SK-N-SH treated with all-trans-retinoic acid at 6 μM for 48 hours (cell line): Measurements from ENCODE around the gene MAP3K1.

ENCODE experiments used
- ESRRG ChIP-seq: fragments of 250-450 bp; sonication (Bioruptor Pico); IDR thresholded peaks from 2 replicates; pipeline ENCODE4 v1.6.1; 2021; ENCODE audit warnings: mild to moderate bottlenecking
- SNAI2 ChIP-seq: fragments of 250-450 bp; sonication (Bioruptor Pico); IDR thresholded peaks from 2 replicates; pipeline ENCODE4 v1.5.0; 2020; ENCODE audit warnings: mild to moderate bottlenecking, moderate library complexity
- TCF4 ChIP-seq: fragments of 250-450 bp; sonication (Bioruptor Pico); IDR thresholded peaks from 2 replicates; pipeline ENCODE4 v1.8.0; 2021; ENCODE audit warnings: mild to moderate bottlenecking, moderate library complexity, borderline replicate concordance
- ZFP3 ChIP-seq: fragments of 250-450 bp; sonication (Bioruptor Pico); IDR thresholded peaks from 2 replicates; pipeline ENCODE4 v1.5.0; 2020; ENCODE audit warnings: mild to moderate bottlenecking, moderate library complexity
- TF ChIP-seq, protein P1 (sequence below): fragments of 250-450 bp; sonication (Bioruptor Pico); IDR thresholded peaks from 2 replicates; pipeline ENCODE4 v1.5.1; 2020; ENCODE audit warnings: low read depth, mild to moderate bottlenecking, moderate library complexity

DNA sequence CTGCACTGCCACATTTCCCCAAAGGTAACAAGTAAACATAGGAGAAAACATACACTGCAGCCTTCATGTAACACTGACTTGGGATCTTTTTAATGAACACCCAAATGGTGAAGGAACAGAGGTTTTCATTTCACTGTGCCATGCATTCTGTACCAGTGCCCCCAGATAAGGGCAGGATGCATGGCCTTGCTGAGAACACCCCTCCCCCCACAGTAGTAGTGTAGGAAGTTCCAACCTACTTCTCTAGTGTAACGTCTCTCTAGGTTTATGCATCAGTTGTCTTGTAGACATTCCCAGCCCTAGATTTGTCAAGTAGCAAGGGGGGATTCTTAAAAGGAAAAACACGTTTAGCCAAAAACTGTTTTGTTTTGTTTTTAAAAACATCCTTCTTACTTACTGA is 29.9 kb downstream of the MAP3K1 start:
- TF ChIP-seq ESRRG (CRISPR knock-in tag) (no peak), TCF4 (CRISPR knock-in tag) (no peak), SNAI2 (no peak), ZFP3 (CRISPR knock-in tag) (no peak)
- TF ChIP-seq, protein P1, sequence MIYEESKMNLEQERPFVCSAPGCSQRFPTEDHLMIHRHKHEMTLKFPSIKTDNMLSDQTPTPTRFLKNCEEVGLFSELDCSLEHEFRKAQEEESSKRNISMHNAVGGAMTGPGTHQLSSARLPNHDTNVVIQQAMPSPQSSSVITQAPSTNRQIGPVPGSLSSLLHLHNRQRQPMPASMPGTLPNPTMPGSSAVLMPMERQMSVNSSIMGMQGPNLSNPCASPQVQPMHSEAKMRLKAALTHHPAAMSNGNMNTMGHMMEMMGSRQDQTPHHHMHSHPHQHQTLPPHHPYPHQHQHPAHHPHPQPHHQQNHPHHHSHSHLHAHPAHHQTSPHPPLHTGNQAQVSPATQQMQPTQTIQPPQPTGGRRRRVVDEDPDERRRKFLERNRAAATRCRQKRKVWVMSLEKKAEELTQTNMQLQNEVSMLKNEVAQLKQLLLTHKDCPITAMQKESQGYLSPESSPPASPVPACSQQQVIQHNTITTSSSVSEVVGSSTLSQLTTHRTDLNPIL (CRISPR knock-in tag), result no peak
